GM12872 (cell line): Measurements from ENCODE around the gene TSEN15.

Source experiments
- CTCF ChIP-seq: IDR thresholded peaks from 3 replicates; pipeline ENCODE4 v1.5.1; 2011; ENCODE audit warnings: low read depth, mild to moderate bottlenecking, low read length, moderate library complexity; ENCODE audit not compliant: insufficient read depth

TSEN15 gene

GRCh38 chr1:184022668-184023067, 28.9 kb upstream of the TSEN15 start:
- no peak for TF ChIP-seq CTCF

- no peak for TF ChIP-seq CTCF
Measured at GRCh38 chr1:184023171-184023570, 28.4 kb upstream of the TSEN15 start.

- no peak for TF ChIP-seq CTCF
Measured at GRCh38 chr1:184025242-184025675, 26.3 kb upstream of the TSEN15 start.

GRCh38 chr1:184027826-184028695, 23.5 kb upstream of the TSEN15 start:
- no peak for TF ChIP-seq CTCF

- TF ChIP-seq CTCF, result no peak
Measured at GRCh38 chr1:184028854-184029623, 22.5 kb upstream of the TSEN15 start.

GRCh38 chr1:184030433-184031091, 21.0 kb upstream of the TSEN15 start:
- TF ChIP-seq CTCF, result no peak

- no peak for TF ChIP-seq CTCF
Measured at GRCh38 chr1:184031092-184031408, 20.5 kb upstream of the TSEN15 start.
